Breast epithelium (tissue), 3 donors: ENCODE data around the gene BBS7.

Experiments used
- POLR2AphosphoS5 ChIP-seq, 3 donors: sonication (generic); formaldehyde crosslinking; IDR thresholded peaks; one replicate each; pipeline ENCODE4 v1.6.1; 2017; ENCODE audit warnings: antibody characterized with exemption in 3 of 3
- TF ChIP-seq, protein P1 (sequence below), 3 donors: fragments of 450-650 bp; IDR thresholded peaks; one replicate each; pipeline ENCODE4 v1.5.1; 2016 to 2017; ENCODE audit warnings: antibody characterized with exemption in 3 of 3, mild to moderate bottlenecking in 3 of 3, moderate library complexity in 3 of 3

GRCh38 chr4:121784975-121785374, 85.3 kb downstream of the BBS7 start:
- TF ChIP-seq, protein P1, sequence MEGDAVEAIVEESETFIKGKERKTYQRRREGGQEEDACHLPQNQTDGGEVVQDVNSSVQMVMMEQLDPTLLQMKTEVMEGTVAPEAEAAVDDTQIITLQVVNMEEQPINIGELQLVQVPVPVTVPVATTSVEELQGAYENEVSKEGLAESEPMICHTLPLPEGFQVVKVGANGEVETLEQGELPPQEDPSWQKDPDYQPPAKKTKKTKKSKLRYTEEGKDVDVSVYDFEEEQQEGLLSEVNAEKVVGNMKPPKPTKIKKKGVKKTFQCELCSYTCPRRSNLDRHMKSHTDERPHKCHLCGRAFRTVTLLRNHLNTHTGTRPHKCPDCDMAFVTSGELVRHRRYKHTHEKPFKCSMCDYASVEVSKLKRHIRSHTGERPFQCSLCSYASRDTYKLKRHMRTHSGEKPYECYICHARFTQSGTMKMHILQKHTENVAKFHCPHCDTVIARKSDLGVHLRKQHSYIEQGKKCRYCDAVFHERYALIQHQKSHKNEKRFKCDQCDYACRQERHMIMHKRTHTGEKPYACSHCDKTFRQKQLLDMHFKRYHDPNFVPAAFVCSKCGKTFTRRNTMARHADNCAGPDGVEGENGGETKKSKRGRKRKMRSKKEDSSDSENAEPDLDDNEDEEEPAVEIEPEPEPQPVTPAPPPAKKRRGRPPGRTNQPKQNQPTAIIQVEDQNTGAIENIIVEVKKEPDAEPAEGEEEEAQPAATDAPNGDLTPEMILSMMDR (IDR thresholded peaks at IDR 0.05) = no peak
- TF ChIP-seq POLR2AphosphoS5 (IDR thresholded peaks at IDR 0.05) = peak in 1 of 3 donors; percentile 29
